ENCODE results near the gene FRMD1.
A peak's percentile ranks its signal among the peaks of the same experiment; 100 is the strongest.

The FRMD1 gene

DNA sequence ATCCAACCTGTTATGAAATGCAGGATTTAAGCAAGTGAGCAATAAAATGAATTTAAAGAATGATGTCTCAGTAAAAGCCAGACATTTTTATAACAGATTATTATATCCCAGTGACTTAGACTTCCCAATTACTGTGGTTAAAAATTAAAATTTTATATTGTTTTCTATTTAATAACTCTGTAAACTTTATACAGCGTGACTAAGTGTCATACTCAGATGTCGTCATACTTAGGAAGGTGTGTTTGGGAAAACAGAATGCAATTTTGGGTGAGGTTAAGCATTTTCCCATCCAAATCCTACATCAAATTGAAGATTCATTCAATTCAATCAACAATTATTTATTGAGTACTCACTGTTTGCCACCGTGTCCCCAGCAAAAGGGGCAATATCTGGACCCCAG, 31.4 kb upstream of the FRMD1 start:
- no peak for DNase-seq

DNA sequence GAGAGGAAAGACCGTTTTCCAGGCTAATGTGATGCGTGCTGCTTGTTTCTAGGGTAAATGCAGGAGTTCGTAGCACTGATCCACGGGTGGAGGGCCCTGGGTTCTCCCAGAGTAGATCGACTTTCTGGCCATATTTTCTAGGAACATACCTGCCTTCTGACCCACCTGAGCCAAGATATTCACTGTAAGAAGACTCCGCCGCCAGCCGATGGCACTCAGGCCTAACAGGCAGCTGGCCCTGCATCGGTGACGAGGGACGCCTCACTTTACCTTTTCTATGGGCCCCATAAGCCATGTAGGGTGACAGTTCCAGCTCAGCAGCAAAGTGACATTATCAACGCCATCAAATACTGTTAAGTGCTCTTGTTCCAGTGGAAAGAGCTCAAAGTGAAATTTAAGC, 30.2 kb upstream of the FRMD1 start:
- DNase-seq: no peak

GRCh38 chr6:168107191-168107983, 28.4 kb upstream of the FRMD1 start:
- no peak for DNase-seq

GRCh38 chr6:168106633-168107005, 27.6 kb upstream of the FRMD1 start:
- peak; percentile 42 for DNase-seq

- peak; percentile 6 for DNase-seq
Measured at GRCh38 chr6:168105813-168106632, 27.0 kb upstream of the FRMD1 start.

DNA sequence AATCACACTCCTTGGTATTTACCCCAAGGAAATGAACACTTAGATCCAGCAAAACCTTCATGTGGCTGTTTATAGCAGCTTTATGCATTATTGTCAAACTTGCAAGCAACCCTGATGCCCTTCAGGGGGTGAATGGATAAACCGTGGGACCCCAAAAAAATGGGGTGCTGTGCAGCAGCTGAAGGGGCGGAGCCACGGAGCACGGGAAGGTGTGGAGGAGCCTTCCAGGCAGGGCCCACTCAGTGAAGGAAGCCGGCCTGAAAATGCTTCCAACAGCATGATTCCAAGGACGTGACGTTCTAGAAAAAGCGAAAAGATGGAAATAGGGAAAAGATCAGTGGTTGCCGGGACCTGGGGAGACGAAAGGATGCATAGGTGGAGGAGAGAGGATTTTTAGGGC, 25.6 kb upstream of the FRMD1 start:
- no peak for DNase-seq

GRCh38 chr6:168103050-168103830, 24.2 kb upstream of the FRMD1 start:
- no peak for DNase-seq

GRCh38 chr6:168102315-168102985, 23.4 kb upstream of the FRMD1 start:
- no peak for DNase-seq

DNA sequence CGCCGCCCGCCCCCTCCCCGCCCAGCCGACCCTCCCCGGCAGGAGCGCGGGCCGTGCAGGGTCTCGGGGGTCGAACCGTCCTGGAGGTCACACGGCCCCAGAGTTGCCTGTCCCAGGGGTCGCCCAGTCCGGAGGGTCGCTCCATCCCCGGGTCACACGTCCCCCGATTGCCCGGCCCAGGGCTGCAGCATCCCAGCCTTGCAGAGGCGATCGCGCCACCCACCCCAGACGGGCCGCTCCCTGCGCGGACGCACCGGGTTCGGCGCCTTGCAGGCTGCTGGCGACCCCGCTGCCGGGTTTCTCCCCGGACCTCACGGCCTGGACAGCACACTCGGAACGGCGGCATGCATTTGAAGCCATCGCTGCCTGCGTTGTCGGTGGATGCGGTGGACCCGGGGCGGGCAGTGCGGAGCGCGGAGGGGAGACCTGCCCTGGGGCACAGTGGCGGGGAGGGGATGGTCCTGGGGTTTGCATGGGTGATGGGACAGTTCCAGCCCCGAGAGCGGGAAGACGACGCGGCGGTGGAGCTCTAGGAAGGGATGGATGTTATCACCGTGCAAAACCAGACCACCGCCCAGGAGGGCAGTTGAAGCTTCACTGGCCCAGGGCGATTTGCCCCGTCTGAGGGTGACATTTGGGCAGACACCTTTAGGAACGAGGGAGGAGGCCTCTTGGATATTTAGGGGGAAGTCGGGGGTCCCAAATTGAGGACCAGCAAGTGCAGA, 22.7 kb upstream of the FRMD1 start:
- DNase-seq: no peak

DNA sequence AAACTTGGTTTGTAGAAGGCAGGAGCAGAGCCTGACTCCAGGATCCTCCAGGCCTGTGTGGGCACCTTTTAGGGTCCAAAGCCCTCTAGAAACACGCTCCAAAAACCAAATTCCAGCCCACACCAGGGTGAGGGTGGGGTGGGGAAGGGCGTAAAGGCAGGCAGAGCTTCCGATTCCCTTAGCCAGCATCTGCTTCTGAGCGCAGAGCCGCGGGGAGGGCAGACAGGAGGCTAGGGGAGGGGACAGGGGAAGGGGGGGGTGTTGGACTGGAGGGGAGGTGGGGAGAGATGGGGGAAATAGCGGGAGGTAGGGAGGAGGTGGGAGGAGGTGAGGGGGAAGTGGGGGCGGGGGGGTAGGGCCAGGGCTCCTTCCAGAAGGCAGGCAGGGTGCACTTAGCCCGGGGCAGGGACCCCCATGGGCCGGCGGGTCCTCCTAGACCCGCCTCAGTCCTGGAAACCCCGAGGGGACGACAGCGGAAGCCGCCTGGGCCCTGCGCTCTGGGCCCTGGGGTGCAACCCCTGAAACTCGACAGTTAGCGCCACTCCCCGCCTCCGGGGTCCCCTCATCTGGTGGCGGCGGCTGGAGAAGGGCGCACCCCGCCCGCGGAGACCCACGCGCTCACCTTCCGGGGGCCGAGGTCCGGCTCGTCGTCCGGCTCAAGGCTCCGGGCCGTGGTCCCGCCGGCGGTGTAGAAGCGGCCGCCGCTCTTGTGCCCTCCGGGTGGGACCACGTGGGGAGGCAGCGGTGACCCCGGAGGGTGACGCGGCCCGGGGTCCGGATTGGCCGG, 22.0 kb upstream of the FRMD1 start:
- no peak for DNase-seq

- DNase-seq: no peak
Measured at GRCh38 chr6:168100011-168100802, 21.2 kb upstream of the FRMD1 start.

- DNase-seq: no peak
Measured at GRCh38 chr6:168099201-168100010, 20.4 kb upstream of the FRMD1 start.

DNA sequence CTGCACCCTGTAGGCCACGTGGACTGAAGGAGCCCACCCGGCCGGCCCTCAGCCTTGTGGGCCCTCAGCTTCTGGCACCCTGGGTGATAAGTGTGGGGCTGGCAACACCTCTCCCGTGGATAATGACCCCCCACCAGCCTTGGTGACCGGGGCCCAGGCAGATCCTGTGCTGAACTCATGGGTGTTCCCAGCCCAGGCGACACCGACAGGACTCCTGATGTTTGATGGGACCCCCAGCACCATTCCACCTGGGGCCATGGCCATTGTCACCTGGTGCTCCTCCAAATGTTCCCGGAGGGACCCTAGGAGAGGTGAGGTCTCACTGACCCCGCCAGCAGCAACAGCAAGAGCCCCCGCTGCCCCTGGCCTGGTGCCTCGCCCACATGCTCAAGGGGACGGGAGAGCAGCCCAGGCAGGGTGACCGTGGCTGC, 19.4 kb upstream of the FRMD1 start:
- no peak for DNase-seq

- no peak for DNase-seq
Measured at GRCh38 chr6:168097621-168098430, 18.8 kb upstream of the FRMD1 start.

GRCh38 chr6:168097221-168097620, 18.2 kb upstream of the FRMD1 start:
- DNase-seq: no peak

- no peak for DNase-seq
Measured at GRCh38 chr6:168096271-168096764, 17.3 kb upstream of the FRMD1 start.

DNA sequence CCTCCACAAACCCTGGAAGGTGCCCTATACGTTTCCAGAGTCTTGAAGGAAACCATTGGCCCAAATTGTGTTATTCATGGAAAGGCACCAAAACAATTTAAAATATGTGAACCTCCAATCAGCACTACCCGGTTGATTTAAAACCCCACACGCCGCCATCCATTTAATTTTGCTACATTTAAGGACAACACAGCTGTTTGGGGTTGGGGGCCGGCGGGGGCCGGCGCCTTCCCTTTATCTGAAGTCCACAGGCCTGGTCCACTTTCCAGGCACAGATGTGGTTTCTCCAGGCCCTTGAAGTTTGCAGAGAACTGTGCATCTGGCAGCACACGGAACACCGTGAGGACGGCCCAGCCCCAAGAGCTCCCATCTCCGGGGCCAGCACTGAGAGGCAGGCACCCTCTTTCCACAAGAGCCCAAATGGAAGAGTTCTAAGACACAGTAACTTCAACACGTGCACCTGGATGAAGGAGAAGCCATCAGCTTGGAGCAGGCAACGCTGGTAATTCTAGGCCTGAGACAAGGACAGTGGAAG, 16.8 kb upstream of the FRMD1 start:
- DNase-seq: no peak

DNA sequence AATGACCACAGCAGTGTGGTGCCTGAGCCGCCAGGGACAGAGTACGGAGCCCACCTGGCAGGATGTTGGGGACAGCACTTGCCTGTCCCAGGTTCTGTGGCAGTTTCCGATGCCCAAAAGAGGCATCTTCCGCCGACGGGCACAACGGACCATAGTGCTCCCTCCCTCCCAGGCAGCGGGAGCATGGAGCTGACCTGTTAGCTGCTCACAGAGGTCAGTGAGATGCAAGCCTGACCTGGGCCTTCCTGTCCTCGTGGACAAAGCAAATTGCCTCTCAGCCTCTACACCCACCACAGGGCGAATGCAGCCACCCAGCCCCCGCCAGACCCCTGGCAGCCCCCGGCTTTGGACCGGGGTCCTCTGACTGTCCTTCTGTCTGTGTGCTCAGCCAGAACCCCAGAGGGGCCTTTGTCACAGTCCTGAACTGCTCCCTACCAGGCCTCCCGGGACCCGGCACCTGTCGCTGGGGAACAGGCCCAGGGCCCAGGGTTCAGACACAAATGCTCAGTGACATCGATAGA, 16.2 kb upstream of the FRMD1 start:
- DNase-seq: no peak
